ENCODE measurements around the gene B4GALT5.

DNA sequence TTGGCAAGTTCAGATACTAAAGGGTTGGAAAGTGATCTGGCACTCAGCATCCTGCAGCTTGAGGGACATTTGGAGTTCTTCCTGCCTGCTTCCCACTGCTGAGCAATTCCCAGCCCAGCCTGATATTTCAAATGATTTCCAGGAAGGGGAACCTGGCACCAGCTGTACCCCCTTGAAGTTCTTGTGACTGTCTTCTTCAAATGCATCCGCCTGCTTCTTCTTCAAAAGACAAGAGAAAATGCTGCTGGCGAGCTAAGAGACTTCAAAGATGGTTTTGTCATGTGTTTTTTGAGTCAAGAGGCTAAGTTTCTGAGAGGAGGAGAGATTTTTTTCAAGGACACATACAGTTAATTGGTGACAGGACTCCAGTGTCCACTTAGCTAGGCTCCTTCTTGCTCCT lies 42.6 kb upstream of the B4GALT5 start:
- TF ChIP-seq, protein P1, sequence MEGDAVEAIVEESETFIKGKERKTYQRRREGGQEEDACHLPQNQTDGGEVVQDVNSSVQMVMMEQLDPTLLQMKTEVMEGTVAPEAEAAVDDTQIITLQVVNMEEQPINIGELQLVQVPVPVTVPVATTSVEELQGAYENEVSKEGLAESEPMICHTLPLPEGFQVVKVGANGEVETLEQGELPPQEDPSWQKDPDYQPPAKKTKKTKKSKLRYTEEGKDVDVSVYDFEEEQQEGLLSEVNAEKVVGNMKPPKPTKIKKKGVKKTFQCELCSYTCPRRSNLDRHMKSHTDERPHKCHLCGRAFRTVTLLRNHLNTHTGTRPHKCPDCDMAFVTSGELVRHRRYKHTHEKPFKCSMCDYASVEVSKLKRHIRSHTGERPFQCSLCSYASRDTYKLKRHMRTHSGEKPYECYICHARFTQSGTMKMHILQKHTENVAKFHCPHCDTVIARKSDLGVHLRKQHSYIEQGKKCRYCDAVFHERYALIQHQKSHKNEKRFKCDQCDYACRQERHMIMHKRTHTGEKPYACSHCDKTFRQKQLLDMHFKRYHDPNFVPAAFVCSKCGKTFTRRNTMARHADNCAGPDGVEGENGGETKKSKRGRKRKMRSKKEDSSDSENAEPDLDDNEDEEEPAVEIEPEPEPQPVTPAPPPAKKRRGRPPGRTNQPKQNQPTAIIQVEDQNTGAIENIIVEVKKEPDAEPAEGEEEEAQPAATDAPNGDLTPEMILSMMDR (conservative IDR thresholded peaks at IDR 0.05; ENCODE audit: low read length): no peak
- TF ChIP-seq EZH2phosphoT487 (IDR thresholded peaks at IDR 0.05; ENCODE audit: borderline replicate concordance, low read depth, low read length): no peak
